Measurements from ENCODE around the gene EVX1.
A peak's percentile ranks its signal among the peaks of the same experiment; 100 is the strongest.

EVX1 gene

DNA sequence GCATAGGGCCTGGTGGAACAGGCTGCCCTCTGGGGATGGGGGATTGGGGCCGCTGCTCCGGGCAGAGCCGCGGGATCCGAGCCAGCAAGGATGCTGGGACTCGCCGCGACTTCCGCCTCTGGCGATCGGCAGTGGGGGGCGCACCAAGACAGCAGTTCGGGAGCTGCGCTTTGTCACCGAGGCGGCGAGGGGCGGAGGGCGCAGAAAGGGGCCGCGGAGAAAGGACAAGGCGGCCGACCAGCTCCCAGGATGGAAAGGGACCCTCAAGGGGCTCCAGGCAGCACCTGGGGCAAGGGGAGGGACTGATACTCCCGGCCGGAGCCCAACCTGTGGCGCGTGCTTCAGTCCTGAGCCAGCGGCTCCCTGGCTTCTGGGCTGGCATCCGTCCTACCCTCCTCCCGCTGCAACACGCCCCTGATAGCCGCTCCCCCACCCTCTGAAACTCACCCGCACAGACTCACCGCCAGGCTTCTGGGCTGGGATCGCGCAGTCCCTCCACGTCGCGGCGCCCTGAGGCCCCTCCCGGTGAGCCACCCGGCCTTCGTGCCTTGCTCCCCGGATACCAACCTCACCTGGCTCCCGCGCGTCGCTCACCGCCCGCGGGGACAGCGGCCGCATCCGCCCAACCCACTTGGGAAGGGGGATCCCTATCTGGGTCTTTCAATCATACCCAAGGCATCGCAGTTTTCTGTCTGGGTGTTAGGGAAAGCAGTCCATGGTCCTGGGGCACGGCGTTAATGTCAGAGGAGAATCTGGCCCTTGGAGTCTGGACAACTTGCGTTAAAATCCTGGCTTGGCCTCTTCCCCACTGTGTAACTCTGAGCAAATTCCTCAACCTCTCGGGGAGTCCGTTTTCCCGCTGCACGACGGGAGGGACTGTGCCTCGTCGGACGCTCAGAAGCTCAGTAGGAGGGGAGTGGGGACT lies 7.0 kb upstream of the EVX1 start:
- Mint-ChIP-seq H3K36me3 (ENCODE audit: low read depth) (no peaks in the 10 kb centered on the region), H3K27me3 (ENCODE audit: low read depth) (peaks cover 90% of the 10 kb centered on the region), H3K27ac (no peak overlapping the region), H3K9me3 (no peaks in the 10 kb centered on the region), H3K4me1 (peaks cover 10% of the 10 kb centered on the region), H3K4me3 (peak overlapping the region; percentile 75 to 82 (median 76))
- TF ChIP-seq CTCF (IDR thresholded peaks at IDR 0.05; ENCODE audit: unreplicated experiment in 3 of 3), result peak; percentile 45 to 60 (median 55)

GRCh38 chr7:27237735-27238334 lies 4.8 kb upstream of the EVX1 start:
- H3K27ac Mint-ChIP-seq, result no peak overlapping the region
- H3K4me1 Mint-ChIP-seq, result peaks cover 23% of the 10 kb centered on the region
- peak overlapping the region in 1 of 3 experiments; percentile 20 for H3K4me3 Mint-ChIP-seq
- no peaks in the 10 kb centered on the region for H3K36me3 Mint-ChIP-seq (ENCODE audit: low read depth)
- no peak for TF ChIP-seq CTCF (IDR thresholded peaks at IDR 0.05; ENCODE audit: unreplicated experiment in 3 of 3)
- peaks cover 3% of the 10 kb centered on the region for H3K9me3 Mint-ChIP-seq
- H3K27me3 Mint-ChIP-seq (ENCODE audit: low read depth), result peaks cover 100% of the 10 kb centered on the region

- H3K4me1 Mint-ChIP-seq, result peaks cover 28% of the 10 kb centered on the region
- H3K4me3 Mint-ChIP-seq, result peak overlapping the region; percentile 27 to 65 (median 42)
- H3K9me3 Mint-ChIP-seq, result peaks cover 7% of the 10 kb centered on the region
- peaks cover 99% of the 10 kb centered on the region for H3K27me3 Mint-ChIP-seq (ENCODE audit: low read depth)
- no peak for TF ChIP-seq CTCF (IDR thresholded peaks at IDR 0.05; ENCODE audit: unreplicated experiment in 3 of 3)
- no peaks in the 10 kb centered on the region for H3K36me3 Mint-ChIP-seq (ENCODE audit: low read depth)
- no peak overlapping the region for H3K27ac Mint-ChIP-seq
Measured at GRCh38 chr7:27238979-27239386, 3.6 kb upstream of the EVX1 start.

- Mint-ChIP-seq H3K27ac (no peak overlapping the region), H3K4me1 (peaks cover 32% of the 10 kb centered on the region), H3K9me3 (peaks cover 7% of the 10 kb centered on the region), H3K27me3 (ENCODE audit: low read depth) (peaks cover 99% of the 10 kb centered on the region), H3K36me3 (ENCODE audit: low read depth) (no peaks in the 10 kb centered on the region), H3K4me3 (peak overlapping the region; percentile 65 to 74 (median 71))
- no peak for TF ChIP-seq CTCF (IDR thresholded peaks at IDR 0.05; ENCODE audit: unreplicated experiment in 3 of 3)
Measured at GRCh38 chr7:27239387-27240014, 3.1 kb upstream of the EVX1 start.

DNA sequence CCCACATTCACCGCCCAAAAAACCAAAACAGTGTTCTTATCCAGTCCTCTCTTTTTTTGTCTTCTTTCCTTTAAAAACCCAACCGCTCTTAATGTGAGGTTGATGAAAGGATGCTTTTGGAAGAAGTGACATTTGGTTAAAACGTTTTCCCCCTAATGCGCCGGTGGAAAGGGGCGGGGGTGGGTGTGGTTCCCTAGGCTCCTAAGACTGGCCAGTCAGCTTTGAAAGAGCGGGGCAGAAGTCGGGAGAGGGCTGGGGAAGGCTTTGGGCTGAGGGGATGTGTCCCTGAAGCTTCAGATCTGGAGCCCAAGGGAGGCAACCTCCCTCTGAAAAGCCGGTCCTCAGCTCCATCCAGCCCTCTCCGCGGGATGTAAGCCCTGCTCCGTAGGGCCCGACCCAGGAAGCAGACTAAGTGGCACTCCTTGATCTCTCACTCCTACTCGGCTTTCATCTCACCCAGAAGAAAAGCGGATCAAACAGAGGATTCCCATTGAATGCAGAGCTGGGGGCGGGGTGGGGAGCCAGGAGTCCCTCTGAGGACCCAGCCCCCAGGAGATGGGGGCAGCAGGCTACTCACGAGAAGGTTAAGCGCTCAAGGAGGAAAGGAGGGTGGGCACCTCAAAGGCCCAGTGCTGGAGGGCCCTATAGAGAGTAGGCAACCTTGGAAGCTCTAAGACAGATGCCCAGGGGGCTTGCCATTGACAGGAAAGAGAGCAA lies 2.4 kb upstream of the EVX1 start:
- H3K9me3 Mint-ChIP-seq, result peaks cover 7% of the 10 kb centered on the region
- H3K4me3 Mint-ChIP-seq, result peak overlapping the region; percentile 65 to 74 (median 71)
- H3K27me3 Mint-ChIP-seq (ENCODE audit: low read depth), result peaks cover 99% of the 10 kb centered on the region

More for the DNA sequence above, 2.4 kb upstream of the EVX1 start:
- Mint-ChIP-seq H3K4me1 (peaks cover 38% of the 10 kb centered on the region), H3K36me3 (ENCODE audit: low read depth) (no peaks in the 10 kb centered on the region), H3K27ac (no peak overlapping the region)
- TF ChIP-seq CTCF (IDR thresholded peaks at IDR 0.05; ENCODE audit: unreplicated experiment in 3 of 3), result no peak

All from nephron (organoid).